ENCODE measurements around the gene ME1.
"Not testable (repeated sequence)": the region's sequence is repeated elsewhere in the genome, so short reads cannot be mapped to it uniquely, and the experiment has no call there.

ME1 gene

DNA sequence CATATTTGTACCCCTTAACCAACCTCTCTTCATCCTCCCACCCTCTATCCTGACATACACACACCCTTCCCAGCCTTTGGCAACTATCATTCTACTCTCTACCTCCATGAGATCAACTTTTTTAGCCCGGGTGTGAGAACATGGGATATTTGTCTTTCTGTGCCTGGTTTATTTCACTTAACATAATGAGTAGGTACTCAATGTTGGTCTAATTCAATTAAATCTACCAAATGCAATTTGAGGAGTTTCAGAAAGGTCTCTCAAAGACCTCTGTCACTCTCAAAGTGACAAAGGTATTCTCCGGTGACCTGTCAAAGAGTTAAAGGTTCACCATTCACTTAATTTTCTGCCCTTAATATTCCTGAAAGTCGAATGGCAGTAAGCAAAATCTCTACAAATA is 87.7 kb downstream of the ME1 start:
- TF ChIP-seq, protein P1, sequence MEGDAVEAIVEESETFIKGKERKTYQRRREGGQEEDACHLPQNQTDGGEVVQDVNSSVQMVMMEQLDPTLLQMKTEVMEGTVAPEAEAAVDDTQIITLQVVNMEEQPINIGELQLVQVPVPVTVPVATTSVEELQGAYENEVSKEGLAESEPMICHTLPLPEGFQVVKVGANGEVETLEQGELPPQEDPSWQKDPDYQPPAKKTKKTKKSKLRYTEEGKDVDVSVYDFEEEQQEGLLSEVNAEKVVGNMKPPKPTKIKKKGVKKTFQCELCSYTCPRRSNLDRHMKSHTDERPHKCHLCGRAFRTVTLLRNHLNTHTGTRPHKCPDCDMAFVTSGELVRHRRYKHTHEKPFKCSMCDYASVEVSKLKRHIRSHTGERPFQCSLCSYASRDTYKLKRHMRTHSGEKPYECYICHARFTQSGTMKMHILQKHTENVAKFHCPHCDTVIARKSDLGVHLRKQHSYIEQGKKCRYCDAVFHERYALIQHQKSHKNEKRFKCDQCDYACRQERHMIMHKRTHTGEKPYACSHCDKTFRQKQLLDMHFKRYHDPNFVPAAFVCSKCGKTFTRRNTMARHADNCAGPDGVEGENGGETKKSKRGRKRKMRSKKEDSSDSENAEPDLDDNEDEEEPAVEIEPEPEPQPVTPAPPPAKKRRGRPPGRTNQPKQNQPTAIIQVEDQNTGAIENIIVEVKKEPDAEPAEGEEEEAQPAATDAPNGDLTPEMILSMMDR (IDR thresholded peaks at IDR 0.05; ENCODE audit: low read depth, low read length, missing control alignments) = no peak
- no peak overlapping the region for H3K4me3 ChIP-seq (replicated peaks; ENCODE audit: low read depth, low read length)
- DNase-seq (ENCODE audit: extremely low read depth, low read depth) = no peak

DNA sequence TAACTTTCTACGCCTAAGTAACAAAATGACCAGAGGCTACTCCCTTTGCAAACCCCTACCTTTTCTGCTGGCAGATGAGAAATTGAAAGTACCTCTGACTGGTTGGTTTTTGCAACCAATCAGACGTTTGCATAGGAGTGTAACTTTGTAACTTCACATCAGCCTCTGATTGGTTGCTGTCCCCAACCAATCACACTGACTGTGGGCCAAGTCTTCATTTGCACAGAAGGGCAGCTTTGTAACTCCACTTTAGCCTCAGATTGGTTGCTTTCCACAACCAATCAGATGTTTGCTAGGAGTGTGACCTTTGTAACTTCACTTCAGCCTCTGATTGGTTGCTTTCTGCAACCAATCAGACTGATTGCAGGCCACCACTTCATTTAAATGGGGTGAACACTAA is 89.1 kb downstream of the ME1 start:
- H3K4me3 ChIP-seq (replicated peaks; ENCODE audit: low read depth, low read length) = no peak overlapping the region
- TF ChIP-seq, protein P1 (IDR thresholded peaks at IDR 0.05; ENCODE audit: low read depth, low read length, missing control alignments) = no peak
- no peak for DNase-seq (ENCODE audit: extremely low read depth, low read depth)

DNA sequence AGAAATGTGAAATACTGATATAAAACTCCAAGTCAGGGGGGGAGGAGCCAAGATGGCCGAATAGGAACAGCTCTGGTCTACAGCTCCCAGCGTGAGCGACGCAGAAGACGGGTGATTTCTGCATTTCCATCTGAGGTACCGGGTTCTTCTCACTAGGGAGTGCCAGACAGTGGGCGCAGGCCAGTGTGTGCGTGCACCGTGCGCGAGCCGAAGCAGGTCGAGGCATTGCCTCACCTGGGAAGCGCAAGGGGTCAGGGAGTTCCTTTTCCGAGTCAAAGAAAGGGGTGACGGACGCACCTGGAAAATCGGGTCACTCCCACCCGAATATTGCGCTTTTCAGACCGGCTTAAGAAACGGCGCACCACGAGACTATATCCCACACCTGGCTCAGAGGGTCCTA is 96.9 kb downstream of the ME1 start:
- not testable (repeated sequence) for H3K4me3 ChIP-seq (replicated peaks; ENCODE audit: low read depth, low read length); DNase-seq (ENCODE audit: extremely low read depth, low read depth)

DNA sequence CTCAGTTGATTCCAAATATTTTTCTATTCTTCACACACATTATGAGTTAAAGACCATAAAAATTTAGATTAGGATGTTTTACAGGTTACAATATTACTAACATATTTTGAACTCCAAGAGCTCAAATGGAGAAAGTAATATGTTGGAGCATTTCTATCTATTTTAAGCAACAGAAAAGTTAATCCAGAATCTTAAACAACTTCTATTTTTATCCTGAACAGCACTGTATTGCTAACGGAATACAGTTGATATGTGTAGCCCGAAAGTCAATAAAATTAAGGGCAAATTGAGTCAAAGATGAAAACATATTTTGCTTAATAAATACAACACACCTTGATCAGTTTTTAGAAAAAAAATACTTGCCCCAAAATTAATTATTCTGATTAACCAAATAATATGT is 97.4 kb downstream of the ME1 start:
- no peak overlapping the region for H3K4me3 ChIP-seq (replicated peaks; ENCODE audit: low read depth, low read length)
- TF ChIP-seq, protein P1 (IDR thresholded peaks at IDR 0.05; ENCODE audit: low read depth, low read length, missing control alignments) = no peak
- no peak for DNase-seq (ENCODE audit: extremely low read depth, low read depth)

DNA sequence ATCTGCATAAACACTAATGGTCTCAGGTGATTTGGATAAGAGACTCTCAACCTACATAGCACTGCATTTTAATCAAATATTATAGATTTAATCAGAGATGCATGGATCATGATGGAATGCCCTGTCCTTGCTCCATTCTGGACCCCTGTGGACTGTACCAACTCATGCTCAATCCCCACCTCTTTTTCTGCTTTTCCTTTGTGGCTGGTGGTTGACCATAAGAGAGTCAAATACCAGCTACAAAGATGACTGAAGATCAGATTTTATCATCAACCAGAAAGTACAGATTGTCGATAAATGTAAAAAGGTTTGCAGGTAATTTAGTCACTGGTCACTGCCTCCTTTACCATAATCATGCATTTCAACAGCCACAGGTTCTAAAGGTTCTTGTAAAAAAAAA is 116.2 kb downstream of the ME1 start:
- no peak for DNase-seq (ENCODE audit: extremely low read depth, low read depth)
- TF ChIP-seq, protein P1 (IDR thresholded peaks at IDR 0.05; ENCODE audit: low read depth, low read length, missing control alignments) = no peak
- H3K4me3 ChIP-seq (replicated peaks; ENCODE audit: low read depth, low read length) = no peak overlapping the region

DNA sequence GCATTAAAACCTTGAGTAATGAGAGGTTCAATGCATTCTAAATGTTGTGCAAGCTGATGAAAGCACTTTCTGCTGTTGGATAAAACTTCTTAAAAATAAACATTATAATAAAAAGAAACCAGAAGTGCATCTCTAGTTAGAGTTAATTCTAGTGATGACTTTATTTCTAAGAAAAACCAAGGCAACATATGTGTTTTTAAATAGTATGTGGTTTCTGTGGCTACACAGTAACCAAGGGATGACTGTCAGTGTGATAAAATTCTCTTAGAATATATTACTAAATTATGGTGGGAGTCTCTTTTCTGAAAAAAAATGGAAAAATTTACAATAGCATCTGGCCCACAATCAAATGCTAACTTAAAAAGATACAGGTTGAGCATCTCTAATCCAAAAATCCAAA is 117.0 kb downstream of the ME1 start:
- no peak for DNase-seq (ENCODE audit: extremely low read depth, low read depth)
- TF ChIP-seq, protein P1 (IDR thresholded peaks at IDR 0.05; ENCODE audit: low read depth, low read length, missing control alignments) = no peak
- H3K4me3 ChIP-seq (replicated peaks; ENCODE audit: low read depth, low read length) = no peak overlapping the region

DNA sequence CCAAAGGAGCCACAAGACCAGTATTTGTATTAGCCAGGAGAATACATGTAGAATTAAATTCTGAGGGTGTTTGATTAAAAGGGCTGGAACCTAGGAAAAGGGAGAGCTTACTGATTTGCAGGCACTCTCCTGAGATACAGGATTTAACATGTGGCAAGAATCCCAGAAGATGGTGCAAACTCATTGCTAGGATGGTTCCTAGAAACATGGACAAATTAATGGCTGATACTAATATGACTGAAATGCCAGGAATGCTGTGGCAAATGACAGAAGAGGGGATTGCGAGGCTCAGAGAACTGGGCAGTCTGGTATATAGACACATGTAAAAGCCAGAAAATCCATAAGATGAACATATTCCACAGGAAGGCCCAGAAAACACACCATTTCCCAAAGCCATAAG is 119.6 kb downstream of the ME1 start:
- DNase-seq (ENCODE audit: extremely low read depth, low read depth) = no peak
- no peak overlapping the region for H3K4me3 ChIP-seq (replicated peaks; ENCODE audit: low read depth, low read length)
- TF ChIP-seq, protein P1 (IDR thresholded peaks at IDR 0.05; ENCODE audit: low read depth, low read length, missing control alignments) = no peak

All from HFF-Myc (cell line).